ENCODE results near the gene DNAJA3.

The DNAJA3 gene

DNA sequence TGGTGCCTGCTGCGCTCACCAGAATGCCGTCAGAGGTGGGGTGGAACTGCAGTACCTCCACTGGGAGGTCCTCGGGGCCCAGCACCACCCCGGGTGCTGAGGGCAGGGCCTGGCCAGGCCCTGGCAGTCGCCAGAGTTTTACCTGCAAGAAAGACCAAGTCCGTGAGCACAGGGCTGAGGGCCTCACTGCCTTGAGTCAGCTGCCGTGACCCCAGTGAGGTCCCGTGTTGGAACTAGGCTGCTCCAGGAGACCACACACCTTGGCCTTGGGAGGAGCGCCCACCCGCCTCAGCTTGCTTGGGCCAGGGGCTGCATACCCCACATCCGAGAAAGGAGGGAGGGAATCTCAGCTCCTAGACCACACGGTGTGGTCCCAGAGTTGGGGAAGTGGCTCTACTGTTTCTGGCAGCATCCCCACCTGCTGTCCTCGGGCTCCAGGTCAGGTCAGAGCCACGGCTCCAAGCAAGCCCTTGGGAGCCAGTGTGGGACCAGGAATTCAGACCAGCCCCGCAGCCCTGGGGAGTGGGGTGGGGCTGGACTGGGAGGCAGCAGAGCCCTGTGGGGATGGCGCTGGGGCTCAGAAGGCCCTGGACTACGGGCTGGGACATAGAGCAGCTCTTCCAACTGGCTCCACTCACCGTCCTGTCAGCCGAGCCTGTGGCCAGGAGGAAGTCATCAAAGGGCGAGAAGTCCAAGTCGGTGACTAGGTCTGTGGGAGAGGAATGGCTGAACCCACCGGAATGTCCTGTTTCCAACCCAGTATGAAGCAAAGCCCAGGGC is 17.9 kb upstream of the DNAJA3 start:
- DNase-seq (ENCODE audit: low spot score), result no peak

DNA sequence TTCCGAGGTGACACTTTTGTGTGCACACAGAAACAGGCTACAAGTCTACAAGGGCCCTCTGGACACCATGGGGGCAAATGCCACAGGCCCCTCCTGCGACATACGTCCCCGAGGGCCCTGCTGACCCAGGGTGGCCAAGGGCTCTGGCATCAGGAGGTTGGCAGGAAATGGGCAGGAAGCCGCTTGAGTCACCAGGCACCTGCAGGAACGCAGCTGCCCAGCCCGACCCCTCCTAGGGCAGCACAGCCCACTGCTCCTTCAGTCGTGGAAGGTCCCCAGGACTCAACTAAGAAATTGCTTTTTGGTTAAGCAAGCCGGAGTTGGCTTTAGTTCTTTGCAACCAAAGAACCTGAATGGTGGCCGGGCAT is 17.4 kb upstream of the DNAJA3 start:
- no peak for DNase-seq (ENCODE audit: low spot score)

DNA sequence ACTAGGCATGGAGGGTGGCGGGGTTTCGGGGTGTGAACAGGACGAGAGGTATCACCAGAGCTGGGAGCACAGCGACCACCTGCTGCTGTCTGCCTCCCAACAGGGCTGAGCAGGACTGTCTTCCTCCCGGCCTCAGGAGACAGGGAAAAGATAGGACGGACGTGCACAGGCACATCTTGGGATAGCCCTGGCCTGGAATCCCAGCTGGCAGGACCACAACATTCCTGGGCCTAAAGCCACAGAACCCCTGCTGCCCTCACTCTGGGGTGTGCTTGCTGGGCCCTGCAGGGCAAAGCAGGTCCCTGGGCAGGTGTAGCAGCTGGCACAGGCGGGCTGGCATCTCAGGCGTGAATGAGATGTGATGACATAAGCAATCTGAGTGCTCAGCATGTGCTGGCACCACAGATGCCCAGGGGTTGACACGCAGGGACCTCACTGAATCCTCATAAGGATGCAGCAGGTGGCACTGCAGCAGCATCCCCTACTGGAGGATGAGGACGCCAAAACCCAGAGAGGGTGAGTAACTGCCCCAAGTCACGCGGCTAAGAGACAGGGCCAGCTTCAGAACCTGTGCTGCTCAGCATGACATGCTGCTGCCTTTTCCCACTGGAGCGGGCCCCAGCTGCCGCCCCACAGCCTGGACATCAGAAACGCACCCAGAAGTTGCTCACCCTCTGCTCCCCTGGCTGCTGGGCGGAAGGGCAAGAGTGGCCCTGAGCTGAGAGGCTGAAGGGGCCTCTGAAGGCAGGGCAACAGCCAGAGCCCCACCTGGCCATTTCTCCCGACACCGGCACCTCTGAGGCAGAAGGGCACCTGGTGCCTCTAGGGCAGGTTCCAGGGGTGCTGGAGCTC is 16.4 kb upstream of the DNAJA3 start:
- no peak for DNase-seq (ENCODE audit: low spot score)

DNA sequence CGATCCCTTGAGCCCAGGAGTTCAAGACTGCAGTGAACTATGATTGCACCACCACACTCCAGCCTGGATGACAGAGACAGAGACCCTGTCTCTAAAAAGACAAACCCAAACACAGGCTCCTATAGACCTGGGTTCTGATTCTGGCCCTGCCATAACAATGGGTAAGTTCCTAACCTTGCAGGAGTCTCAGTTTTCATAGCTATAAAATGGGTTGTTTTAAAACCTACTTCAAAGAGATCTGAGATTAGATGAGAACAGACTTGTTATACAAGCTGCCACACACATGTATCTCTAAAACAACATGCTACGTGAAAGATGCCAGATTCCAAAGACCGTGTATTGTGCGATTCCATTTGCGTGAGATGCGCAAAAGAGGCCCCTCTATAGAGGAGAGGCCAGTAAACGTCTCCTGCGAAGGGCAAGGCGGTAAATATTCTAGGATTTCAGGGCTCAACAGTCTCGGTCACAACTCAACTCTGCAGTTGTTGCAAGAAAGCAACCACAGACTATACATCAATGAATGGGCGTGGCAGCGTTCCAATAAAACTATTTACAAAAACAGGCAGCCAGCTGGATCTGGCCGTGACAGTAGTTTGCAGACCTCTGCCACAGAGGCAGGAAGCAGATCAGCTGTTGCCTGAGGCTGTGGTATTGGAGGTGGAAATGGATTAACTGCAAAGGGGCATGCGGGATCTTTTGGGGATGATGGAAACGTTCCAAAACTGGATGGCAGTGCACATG is 15.2 kb upstream of the DNAJA3 start:
- peak; percentile 69 for DNase-seq (ENCODE audit: low spot score)

DNA sequence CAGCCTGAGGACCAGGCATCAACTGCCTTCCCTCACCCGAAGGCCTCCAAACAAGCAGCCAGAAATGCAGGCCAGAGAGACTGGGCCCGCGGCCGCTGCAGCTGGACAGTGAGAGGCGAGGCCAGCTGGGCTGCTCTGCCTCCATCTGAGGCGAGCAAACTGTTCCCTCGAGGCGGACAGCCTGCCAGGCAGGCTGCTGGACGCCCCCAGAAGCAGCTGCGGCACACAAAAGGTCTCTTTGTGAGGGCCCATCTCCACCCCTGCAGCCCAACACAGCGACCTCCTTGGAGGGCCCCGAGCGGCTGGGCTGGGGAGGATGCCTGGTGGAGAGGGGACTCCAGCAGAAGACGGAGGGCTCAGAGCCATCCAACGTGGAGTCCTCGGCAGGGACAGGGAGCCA is 14.0 kb upstream of the DNAJA3 start:
- DNase-seq (ENCODE audit: low spot score), result peak; percentile 72

DNA sequence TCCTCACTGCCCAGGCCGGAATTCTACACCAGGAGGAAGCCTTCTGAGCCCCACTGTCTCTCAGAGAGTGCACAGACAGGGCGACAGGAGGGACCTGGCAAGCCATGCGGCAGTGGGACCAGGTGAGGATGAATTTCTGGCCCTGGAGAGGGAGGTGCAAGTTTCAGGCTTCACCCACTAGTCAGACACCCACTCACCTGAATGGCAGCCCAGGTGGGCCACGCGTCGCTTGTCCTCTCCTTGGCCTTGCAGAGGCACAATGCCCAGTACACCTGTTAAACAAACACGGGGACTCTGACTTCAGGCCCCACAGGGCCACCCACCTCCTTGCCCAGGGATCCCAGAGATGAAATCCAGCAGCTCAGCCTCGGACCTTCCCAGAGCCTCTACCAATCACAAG is 13.5 kb upstream of the DNAJA3 start:
- no peak for DNase-seq (ENCODE audit: low spot score)

DNA sequence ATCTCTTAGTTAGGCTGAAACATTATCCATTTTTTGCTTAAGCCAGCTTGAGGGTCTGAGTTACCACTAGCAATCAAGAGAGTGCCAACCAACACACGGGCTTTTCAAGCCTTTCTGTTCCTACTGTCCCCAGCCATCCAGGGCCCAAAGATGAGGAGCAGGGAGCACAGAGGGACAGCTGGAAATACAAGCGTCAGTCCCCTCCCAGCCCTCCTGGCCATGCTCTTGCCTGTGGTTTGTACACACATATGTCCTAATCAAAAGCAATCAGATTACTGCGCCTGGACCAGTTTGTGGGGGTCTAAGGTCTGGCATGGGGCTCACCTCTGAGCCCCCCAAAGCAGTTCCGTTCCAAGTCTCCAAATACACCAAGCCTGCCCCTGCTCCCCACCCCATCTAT is 12.8 kb upstream of the DNAJA3 start:
- DNase-seq (ENCODE audit: low spot score), result no peak

DNA sequence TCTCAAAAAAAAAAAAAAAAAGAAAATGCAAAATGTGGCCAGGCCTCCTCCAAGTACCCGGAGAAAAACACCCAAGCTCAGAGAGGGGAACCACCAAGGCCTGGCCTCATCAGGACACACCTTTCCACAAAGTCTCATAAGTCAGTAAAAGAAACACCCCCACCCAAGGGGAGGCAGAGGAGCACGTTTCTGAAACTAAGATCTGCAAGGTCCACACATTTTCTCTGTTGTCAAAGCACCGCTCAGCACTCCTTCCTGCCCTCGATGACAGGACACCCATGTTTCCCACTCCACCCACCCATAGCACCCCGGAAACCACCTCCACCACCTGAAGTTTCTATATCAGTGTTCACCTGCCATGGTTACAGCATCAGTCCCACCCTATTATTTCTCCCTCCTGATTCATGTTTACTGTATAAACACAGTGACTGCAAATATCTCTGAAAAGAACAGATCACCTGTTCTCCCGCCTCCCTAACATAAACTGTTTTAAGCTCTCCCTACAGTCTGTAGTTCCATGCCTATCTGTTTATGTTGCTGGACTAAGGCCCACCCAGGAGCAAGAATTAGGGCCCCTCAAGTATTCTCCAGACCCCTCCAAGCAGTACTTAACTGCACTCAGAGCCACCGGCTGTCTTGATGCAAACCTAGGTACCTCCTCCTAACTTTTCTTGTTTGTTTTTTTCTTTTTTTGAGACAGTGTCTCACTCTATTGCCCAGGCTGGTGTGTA is 11.3 kb upstream of the DNAJA3 start:
- no peak for DNase-seq (ENCODE audit: low spot score)

DNA sequence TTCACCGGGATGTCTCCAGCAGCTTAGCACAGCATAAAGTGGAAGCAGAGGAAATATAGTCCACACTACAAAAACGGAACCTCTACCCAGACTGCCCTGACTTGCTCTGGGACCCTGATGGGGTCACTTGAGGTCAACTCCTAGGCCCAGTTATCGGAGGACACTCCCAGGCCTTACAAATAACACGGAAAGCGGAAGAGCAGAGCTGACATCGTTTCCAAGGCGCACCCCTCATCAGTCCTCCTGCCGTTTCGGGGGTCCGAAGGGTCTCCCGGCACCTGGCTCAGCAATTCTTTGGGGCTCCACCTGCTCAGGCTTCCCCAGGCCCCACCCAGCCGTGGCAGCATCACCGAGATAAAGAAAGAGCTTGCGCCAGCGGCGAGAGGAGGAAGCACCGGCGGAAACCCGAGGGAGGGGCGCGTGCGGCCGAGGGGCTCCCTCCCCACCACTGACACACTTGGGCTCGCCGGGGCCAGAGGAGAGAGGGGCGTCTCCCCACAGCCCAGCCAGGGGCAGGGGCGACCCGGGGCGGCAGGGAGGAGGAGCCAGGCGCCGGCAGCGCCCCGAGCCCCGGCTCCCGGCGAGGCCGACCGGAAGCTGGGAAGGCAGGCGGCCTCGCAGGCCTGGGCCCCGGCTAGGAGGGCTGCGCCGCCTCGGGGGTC is 10.0 kb upstream of the DNAJA3 start:
- no peak for DNase-seq (ENCODE audit: low spot score)

DNA sequence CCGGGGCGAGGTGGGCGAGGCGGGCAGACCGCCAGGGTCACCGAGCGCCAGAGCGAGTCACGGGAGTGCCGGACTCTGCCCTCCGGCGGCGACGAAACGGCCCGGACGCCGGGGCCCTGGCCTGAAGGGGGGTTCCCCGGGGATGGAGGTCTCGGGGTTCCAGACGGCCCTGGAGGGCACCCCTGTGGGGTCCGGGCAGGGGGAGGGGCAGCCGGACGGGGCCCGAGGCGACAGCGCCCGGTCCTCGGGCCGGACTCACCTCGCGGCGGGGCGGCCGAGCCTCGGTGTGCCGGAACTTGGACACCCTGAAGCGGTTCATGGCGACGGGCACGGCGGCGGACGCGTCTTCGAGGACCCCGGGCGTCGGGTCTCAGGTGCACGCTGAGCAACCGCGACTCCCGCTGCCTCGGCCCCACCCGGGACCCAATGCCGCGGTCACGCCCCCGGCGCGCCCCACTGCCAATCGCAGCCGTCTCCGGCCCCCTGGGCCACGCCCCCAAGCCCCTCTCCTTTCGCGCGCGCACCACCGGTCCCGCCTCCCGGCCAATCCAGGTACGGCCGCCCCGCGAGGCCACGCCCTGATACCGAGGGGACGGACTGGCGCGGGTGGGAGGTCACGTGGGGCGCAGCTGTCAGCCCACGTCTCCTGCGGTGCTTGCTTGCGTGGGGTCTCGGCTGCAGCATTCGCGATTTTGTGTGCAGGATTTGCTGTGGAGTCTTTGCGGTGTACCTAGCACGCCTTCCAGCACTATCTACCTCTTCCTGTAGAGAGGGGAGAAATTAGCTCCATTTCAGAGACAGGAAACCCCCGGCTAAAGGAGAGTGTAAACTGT is 9.3 kb upstream of the DNAJA3 start, which contains the start of gene CORO7:
CORO7 (minus strand) TSS at position 397 of the 833 bp plus-strand sequence; CDS start at position 319, 78 bp downstream.
- peak; percentile 91 for DNase-seq (ENCODE audit: low spot score)

DNA sequence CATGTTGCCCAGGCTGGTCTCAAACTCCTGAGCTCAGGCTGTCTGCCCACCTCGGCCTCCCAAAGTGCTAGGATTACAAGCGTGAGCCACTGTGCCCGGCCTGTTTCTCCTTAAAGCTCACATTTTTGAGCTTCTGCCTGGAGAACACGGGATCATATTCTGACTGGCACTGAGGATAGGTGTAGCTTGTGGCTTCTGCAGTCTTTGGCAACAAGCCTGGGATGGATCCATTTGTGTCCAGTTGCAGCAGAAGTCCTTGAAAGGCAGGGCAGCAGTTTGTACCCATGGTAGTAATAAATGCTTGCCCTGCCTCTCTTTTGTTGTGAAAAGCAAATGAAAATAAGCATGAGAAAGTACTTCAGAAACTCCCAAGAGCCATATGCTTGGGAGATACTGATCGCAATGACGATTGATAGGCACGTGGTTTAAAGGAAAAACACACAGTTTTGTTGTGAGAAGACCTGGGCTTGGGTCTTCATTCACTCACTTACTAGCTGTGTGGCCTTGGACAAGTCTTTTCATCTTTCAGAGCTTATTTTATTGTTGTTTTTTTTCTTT is 6.2 kb upstream of the DNAJA3 start:
- DNase-seq (ENCODE audit: low spot score), result no peak

DNA sequence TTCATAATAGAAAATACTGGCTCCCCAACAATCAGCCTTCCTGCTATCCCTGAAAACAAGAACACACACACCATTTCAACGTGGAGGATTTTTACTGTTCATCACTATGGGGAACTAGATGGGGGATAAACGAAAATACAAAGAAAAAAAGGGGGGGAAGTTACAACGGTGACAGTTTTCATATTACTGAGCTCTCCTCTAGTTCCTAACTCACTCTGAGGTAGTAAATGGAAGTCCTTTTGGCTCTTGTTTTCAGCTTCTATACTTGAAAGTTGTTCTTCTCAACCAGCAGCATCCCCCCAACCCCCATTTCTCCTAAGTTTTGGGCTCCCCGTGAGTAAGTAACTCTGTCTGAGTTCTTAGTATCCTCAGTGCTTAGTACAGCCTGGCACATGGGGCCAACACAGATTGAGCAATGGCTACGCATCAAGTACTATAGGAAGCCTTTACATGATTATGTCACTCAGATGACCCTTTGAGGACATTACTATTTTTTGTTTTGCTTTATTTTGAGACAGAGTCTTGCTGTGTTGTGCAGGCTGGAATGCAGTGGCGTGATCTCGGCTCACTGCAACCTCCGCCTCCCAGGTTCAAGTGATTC is 5.1 kb upstream of the DNAJA3 start:
- no peak for DNase-seq (ENCODE audit: low spot score)

DNA sequence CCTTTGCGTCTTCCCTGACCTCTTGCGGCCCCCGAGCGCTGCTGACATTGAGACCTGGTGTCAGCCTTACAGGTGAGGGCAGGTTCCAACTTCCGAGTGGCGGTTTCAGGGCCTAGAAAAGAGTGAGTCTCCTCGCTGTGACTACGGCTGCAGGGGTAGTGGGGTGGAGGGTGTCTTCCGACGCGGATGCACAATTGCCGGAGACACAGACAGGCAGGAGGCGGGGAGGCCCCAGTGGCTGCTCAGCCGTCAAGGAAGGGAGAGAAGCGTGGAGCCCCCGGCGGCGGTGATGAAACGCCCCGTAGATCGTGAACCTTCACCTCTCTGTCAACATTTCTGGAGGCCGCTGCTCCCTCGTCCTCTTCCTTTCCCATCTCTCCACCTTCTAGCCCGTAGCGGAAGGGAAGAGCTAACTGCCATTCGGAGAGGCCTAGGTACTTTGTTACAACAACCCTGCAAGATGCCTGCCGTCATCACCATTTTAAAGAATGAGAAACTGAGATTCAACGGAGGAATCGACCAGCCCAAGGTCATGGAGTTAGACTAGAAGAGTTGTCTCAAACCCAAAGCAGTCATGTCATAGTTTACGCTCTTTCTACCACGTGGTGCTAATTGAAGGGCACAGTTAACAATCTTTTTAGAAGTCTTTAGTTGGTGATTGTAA is 485 bp downstream of the DNAJA3 start:
- no peak for DNase-seq (ENCODE audit: low spot score)

DNA sequence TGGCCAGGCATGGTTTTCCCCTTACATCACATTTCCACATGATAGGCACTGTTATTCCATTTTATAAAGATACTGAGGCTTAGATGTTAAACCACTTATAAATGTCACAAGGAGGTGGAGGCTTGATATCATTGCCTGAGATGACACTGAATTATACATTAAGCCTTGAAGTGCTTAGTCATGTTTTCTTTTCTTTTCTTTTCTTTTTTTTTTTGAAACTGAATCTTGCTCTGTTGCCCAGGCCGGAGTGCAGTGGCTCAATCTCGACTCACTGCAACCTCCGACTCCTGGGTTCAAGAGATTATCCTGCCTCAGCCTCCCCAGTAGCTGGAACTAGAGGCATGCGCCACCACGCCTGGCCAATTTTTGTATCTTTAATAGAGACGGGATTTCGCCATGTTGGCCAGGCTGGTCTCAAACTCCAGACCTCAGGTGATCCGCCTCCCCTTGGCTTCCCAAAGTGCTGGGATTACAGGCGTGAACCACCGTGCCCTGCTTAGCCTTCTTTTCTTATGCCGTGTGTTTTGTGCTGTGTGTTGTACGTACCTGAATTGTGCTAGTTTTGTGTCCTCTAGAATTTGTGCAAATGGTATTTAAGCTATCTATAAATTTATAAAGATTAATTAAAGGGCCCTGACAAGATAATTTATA is 1.2 kb downstream of the DNAJA3 start:
- DNase-seq (ENCODE audit: low spot score), result no peak

DNA sequence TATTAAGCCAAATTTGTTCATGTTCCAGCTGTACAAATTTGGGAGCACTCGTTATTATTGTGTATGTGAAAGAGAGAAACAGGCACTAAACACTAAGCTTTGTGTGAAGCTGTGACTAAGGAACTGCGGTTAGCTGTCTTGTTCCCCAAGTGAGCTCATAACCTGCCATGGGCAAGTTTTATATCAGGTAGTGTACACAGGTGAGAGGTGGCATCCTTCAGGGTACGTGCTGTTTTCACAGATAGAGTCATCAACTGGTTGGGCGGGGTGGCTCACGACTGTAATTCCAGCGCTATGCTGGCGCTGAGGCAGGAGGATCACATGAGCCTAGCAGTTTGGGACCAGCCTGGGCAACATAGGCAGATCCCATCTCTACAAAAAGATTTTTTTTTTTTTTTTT is 2.8 kb downstream of the DNAJA3 start:
- no peak for DNase-seq (ENCODE audit: low spot score)

DNA sequence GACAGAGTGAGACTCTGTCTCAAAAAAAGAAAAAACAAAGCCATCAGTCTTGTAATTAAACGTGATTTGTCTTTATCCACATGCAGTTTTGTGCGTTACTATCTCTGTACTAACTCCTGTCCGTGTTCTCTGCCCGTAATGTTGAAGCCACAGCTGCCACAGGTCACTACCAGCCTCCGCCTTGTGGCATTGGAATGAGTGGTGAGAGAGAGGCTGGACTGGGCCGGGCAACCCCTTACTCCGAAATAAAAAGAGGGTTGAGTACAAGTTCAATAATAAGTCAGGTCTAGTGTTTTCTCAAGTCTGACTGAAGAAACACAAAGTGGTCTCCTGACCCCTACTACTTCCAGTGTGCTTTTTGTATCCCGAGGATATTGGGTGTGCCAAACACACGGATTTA is 5.4 kb downstream of the DNAJA3 start:
- no peak for DNase-seq (ENCODE audit: low spot score)

DNA sequence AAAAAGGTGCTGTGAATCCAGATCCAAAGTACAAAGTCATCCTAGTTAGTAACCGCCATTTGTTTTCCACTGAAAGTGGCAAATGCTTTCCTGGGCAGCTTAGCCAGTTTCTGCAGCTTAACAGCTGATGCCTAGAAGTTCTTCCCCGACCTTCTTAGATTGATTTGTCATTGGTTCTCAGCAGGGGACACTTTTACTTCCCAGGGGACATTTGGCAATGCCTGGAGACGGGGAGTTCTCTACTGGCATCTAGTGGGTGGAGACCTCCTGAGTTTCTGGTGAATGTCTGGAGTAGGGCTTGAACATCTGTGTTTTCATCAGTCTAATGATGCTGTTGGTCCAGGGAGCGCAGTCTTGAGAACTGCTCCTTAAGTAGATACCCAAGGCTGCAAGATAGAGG is 7.6 kb downstream of the DNAJA3 start:
- no peak for DNase-seq (ENCODE audit: low spot score)

DNA sequence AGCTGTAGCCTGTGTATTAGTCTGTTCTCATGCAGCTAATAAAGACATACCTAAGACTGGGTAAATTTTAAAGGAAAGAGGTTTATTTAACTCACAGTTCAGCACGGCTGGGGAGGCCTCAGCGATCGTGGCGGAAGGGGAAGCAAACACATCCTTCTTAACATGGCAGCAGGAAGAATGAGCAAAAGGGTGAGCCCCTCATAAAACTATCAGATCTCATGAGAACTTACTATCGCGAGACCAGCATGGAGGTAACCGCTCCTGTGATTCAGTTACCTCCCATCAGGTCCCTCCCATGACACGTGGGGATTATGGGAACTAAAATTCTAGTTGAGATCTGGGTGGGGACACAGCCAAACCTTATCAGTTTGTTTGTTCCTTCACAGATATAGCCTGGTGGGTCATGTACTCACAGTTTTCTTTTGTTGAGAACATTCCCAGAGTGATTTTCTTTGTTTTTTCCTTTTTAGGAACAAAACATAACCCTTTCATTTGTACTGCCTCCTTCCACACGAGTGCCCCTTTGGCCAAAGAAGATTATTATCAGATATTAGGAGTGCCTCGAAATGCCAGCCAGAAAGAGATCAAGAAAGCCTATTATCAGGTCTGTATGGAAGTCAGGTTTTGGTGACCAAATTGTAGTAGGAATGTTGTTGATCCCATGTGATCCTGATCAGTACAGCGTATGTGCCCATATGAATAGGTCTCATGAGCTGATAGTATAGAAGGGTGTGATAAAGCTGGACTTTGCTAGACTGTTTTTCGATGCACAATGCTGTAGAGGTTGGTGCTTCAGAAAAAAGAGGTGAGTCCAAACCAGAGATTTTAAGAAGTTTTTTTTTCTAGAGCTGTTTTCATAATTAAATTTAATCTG is 8.5 kb downstream of the DNAJA3 start:
- no peak for DNase-seq (ENCODE audit: low spot score)
